Endometrium (tissue), 2 donors: Measurements from ENCODE around the gene DISP3.
"Not testable (repeated sequence)": the region's sequence is repeated elsewhere in the genome, so short reads cannot be mapped to it uniquely, and the experiment has no call there.

Experiments used
- FAIRE-seq: peaks from 2 replicates; lab custom pipeline; 2012; peaks lifted over from hg19 to GRCh38; lab: Jason Lieb, UNC
- donor health status: control.
- donor health status: control.

Gene DISP3

GRCh38 chr1:11578004-11578403 lies 99.0 kb downstream of the DISP3 start:
- FAIRE-seq = no peak

- FAIRE-seq = no peak
Observed at GRCh38 chr1:11579506-11579905, 100.6 kb downstream of the DISP3 start.

- FAIRE-seq = not testable (repeated sequence)
Observed at GRCh38 chr1:11580049-11580448, 101.1 kb downstream of the DISP3 start.

- FAIRE-seq = no peak
Observed at GRCh38 chr1:11581445-11581991, 102.6 kb downstream of the DISP3 start.

GRCh38 chr1:11585389-11585788 lies 106.4 kb downstream of the DISP3 start:
- no peak for FAIRE-seq
